HG02623 (cell line): Measurements from ENCODE around the gene GPR150.

Source experiments
- ATAC-seq: cut with Tn5 transposase; IDR thresholded peaks from one replicate; pipeline ENCODE4 v1.9.1; 2021; ENCODE audit warnings: moderate library complexity; ENCODE audit not compliant: unreplicated experiment

GPR150 gene

GRCh38 chr5:95649842-95650620 is 30.1 kb downstream of the GPR150 start:
- ATAC-seq: no peak

GRCh38 chr5:95652849-95653248 is 33.0 kb downstream of the GPR150 start:
- ATAC-seq: no peak

GRCh38 chr5:95654196-95654595 is 34.3 kb downstream of the GPR150 start:
- no peak for ATAC-seq

GRCh38 chr5:95655575-95655974 is 35.7 kb downstream of the GPR150 start:
- no peak for ATAC-seq

- no peak for ATAC-seq
Measured at GRCh38 chr5:95660060-95660459, 40.2 kb downstream of the GPR150 start.

- no peak for ATAC-seq
Measured at GRCh38 chr5:95662946-95663345, 43.1 kb downstream of the GPR150 start.

- no peak for ATAC-seq
Measured at GRCh38 chr5:95664204-95664786, 44.4 kb downstream of the GPR150 start.

- ATAC-seq: no peak
Measured at GRCh38 chr5:95667061-95667618, 47.3 kb downstream of the GPR150 start.

GRCh38 chr5:95667678-95668077 is 47.8 kb downstream of the GPR150 start:
- ATAC-seq: no peak

- no peak for ATAC-seq
Measured at GRCh38 chr5:95668216-95668615, 48.3 kb downstream of the GPR150 start.

- no peak for ATAC-seq
Measured at GRCh38 chr5:95668728-95669127, 48.8 kb downstream of the GPR150 start.

GRCh38 chr5:95669540-95669939 is 49.7 kb downstream of the GPR150 start:
- no peak for ATAC-seq

GRCh38 chr5:95669985-95670384 is 50.1 kb downstream of the GPR150 start:
- ATAC-seq: no peak

GRCh38 chr5:95670568-95670967 is 50.7 kb downstream of the GPR150 start:
- ATAC-seq: no peak
